DMS53 treated with DMSO at 0.1 percent for 48 hours (cell line): ENCODE data around the gene PLK3.
A peak's percentile ranks its signal among the peaks of the same experiment; 100 is the strongest.
"Not testable (repeated sequence)": the region's sequence is repeated elsewhere in the genome, so short reads cannot be mapped to it uniquely, and the experiment has no call there.

ENCODE experiments used
- DNase-seq: peaks from one replicate; lab custom pipeline; 2025; ENCODE audit not compliant: unreplicated experiment; lab: John Stamatoyannopoulos, UW

The PLK3 gene

DNA sequence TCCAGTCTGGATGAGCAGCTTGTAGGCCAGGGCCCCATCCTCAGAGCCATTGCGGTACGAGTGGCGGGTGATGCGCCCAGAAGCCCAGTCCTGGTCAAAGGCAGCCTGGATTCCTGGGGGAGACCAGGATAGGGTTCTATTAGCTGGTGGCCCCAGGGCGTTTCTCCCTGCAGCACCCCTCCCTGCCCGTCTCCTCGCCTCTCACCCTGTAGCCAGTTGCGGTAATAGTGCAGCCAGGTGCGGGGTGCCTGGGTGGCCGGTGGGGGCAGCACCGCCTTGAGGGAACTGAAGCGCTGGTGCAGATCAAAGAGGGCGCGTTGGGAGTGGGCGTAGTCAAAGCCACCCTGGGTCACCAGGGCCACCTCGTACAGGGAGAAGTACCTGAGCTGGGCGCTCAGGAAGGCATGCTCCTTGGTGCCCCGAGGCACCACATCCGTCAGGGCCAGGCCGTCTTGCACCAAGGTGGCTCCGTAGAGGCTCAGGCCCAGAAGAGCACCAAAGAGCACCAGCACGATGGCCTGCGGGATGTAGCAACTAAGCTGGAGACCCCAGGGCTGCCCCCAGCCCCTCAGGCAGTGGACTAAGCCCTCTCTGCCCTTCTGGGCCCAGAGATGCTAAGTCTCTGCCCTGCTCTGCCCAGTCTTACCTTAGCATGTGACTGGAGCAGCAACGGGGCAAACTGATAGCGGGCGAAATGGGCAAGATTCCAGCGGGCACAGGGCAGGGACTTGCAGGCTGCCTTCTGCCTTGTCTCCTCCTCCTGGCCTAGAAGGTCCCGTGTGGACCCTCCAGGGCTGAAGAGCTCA, 27.2 kb downstream of the PLK3 start:
- DNase-seq: no peak

DNA sequence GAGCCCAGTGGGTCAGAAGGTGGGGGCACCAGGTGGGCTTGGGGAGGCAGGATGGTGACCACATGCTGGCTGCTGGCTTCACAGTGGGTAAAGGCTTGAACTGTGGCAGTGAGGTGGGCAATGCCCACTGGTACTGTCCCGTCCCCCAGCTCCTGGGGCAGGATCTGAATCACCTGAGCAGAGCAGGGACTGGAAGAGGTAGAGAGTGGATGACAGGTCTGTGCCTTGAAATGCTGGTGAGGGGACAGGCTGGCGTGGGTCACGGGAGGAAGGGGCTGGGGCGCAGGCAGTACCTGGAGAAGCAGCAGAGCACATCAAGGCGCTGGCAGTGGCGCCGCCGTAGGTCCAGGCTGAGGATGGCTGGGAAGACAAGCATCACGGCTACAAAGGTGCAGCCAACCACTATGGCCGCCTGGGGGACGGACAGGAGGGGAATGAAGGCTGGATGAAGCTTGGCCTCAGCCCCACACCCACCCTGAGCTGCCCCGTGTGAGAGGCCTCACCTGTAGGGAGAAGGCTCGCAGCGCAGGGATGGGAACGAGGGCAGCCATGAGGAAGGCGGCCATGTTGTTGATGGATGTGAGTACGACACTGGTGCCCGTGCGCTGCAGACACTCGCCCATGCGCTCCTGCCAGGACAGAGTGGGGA, 27.9 kb downstream of the PLK3 start:
- no peak for DNase-seq

DNA sequence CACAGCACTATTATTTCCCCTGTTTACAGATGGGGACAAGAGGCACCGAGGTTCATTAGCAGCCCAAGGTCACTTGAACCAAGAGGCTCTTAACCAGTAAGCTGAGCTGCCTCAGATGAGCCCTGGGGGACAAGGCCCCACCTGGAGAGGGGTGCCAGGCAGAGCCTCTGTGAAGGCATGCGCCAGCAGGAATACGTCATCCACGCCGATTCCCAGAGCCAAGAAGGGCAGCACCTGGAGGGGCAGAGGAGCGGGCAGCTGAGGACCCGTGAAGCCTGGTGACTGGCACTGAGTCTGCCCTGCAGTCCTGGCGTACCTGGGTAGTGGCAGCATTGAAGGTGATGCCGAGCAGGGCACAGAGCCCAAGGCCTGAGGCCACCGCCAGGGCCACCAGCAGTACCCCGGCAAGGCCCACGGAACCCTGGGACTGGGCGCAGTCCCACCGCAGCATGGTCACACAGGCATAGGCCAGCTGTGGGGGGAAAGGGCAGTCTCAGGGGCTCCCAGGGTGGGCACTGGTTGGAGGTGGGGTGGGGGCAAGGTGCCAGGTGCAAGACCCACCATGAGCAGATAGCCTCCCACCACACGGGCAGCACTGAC, 28.8 kb downstream of the PLK3 start:
- no peak for DNase-seq

DNA sequence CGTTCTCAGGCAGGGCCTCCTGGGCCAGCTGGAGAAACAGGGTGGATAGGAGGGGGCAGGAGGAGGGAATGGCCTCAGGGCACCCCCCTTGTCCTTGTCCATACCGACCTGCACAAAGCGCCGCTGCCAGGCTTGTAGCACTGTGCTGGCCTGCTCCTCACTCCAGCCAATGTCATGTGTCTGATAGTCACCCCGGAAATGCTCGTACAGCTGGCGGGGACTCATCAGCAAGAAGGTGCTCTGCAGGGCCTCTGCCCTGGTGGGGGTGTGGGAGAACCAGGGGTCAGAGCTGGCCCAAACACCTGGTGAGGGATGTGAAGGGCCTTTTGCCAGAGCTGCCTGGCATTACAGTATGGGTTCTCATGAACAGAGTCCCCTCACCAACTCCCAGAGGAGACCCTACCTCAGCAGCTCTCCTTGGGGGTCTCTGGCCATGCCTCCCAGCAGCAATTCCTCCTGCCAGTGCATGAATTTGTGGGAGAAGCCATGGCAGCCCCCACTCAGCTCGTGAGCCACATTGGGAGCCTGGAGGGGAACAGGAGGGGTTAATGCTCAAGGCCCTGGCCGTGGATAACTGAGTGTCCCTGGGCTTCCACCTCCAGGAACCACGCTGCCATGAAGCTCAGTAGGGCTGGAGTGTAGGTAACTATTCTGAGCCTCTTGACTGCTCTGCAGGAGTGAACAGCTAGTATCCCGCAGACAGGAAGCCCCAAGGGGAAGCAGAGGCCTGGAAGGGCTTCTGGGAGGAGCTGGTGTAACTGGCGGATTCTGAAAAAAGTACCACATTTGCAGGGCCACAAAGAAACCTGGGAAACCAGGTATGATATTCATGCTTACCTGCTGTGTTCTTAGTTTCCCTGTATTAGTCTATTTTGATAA, 29.6 kb downstream of the PLK3 start:
- DNase-seq: no peak

DNA sequence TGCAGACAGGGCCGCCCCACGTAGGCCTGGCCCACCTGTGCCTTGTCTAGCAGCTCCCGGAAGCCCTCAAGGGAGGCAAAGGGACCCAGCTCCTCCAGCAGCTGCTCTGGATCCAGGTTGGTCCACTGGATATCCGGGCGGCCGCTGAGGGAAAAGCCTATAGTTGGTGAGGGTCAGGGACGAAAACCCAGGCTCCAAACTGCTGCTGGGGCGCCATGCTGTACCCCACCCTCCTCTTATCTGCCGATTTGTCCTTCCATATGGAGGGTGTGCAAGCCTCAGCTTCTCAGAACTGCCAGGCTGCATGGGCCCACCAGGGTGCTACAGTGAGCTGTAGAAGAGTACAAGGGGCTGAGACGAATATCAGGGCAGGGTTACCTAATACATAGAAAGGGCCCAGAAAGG, 30.7 kb downstream of the PLK3 start:
- DNase-seq: no peak

DNA sequence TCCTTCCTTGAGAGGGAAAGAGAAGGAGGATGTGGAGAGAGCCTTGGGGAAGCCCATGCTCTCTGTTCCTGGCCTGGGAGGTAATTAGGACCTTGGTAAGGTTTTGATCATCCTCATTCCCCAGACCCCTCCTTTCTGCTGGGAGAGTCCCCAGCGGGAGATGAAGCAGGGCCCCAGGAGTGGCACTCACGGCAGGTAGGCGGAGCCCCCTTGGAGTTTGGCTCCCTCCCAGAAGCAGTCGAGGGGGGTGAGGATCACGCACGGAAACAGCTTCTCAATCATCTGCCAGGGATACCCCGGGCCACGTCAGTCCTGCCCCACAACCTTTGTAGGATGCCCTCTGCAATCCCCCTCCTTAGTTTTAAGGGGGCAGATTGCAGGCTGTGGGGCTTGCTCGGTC, 31.3 kb downstream of the PLK3 start:
- DNase-seq: no peak

DNA sequence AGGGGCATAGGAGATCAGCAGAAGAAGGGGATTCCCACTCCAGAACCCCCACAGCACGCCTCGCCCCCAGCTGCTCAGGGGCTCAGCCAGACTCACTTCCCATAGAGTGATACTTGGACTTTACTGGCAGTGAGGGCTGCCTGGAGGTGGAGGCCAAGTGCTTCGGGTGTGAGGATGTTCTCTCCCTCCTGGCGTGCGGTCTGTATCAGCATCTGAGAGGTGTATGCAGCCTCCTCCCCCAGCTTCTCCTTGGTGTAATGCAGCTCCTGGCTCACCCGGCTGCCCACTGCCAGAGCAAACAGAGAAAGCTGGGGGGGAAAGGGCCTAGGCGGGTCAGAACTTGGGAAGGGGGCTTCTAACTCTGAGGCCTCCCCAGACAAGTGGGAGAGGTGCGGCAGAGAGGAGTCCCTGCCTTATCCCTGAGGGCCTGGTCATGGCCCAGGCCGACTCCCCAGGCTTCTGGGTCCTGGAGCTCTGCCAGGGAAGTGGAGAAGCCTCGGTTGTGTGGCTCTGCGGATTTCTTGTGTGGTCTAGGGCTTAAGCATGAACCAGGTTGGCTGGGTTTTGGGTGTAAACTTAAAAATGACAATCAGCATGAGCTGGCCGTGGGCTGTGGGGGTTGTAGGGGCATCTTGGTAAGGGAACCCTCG, 32.0 kb downstream of the PLK3 start:
- no peak for DNase-seq

DNA sequence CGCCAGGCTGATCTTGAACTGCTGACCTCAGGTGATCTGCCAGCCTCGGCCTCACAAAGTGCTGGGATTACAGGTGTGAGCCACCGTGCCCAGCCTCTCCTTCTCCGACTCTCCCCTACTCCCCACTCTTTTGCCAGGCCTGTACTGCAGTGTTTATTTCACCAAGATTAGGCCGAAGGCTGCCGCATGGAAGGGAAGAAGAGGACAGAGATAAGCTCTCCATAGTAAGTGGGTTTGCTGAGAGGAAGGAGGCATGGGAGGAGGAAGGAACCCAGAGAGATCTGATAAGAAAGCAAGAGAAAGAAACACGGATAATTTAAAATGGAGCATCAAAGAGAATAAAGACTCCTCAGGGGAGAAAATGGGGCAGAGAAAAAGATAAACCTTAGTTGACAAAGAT, 34.2 kb downstream of the PLK3 start:
- DNase-seq: no peak

DNA sequence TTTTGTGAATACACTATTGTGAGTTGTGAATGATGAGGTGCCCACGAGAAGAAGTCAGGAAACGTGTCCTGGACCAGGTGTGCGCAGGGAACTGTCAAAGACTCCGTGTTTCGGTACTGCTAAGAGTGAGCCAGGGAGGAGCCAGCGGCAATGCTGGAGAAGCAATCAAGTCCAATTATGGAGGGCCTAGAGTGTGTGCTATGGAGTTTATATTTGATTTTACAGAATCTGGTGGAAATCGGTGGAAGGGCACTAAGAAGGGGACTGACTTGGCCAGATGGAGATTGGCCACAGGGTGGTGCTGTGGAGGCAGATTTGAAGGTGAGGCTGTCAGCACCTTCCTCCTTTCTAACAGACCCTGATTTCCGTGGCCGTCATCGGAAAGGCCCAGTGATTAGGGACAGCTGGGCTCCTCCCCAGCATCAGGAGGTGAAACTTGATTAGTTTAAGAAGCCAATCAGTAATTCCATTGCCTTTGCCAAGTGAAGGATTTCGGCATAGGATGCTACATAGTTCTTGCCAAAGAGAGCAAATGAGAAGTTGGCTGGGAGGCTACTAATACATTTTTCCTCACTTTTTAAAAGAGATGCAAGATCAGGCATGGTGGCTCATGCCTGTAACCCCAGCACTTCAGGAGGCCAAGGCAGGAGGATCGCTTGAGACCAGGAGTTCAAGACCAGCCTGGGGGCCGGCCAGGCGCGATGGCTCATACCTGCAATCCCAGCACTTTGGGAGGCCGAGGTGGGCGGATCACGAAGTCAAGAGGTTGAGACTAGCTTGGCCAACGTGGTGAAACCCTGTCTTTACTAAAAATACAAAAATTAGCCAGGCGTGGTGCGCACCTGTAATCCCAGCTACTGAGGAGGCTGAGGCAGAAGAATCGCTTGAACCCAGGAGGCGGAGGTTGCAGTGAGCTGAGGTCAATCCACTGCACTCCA, 35.8 kb downstream of the PLK3 start:
- peak; percentile 74 for DNase-seq

DNA sequence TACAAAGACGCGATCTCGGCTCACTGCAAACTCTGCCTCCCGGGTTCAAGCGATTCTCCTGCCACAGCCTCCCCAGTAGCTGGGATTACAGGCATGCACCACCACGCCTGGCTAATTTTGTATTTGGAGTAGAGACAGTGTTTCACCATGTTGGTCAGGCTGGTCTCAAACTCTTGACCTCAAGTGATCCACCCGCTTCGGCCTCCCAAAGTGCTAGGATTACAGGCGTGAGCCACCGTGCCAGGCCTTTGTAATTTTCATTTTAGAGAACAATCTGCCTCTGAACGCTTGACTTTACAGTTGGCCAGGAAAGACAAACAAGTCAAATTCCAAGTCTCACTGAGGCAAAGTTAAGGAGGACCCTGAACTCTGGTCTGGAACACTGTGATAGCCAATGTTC, 38.1 kb downstream of the PLK3 start:
- not testable (repeated sequence) for DNase-seq

DNA sequence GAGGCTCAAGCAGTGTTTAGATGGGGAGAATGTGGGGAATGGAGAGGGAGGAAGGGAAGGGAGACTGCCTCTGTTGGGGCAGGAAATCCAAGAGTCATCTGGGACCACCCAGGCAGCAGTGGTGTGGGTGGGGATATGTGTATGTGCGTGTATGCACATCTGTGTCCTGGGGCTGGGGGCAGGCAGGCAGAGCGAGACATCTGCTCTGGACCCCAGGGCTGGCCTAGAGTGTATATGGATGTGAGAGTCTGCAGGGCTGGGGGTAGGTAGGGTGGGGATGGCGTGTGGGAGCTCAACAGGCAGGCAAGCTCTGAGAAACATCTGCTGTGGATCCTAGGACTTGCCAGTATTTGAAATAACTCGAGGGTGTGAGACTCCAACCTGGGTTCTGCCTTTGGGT, 39.4 kb downstream of the PLK3 start:
- DNase-seq: no peak

DNA sequence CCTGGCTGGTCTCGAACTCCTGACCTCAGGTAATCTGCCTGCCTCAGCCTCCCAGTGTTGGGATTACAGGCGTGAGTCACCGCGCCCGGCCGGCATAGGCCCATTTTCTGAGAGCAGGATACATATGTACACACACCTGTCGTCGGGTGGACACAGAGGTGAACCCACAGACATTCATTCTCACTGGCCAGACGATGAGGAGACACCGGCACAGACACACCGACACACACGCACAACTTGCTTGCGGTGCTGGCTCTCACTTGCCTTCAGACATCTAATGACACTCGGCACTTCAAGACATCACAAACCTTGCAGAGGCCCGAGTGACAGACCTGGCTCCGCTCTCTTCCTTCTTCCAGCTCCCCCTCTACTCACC, 42.3 kb downstream of the PLK3 start:
- DNase-seq: peak; percentile 47

DNA sequence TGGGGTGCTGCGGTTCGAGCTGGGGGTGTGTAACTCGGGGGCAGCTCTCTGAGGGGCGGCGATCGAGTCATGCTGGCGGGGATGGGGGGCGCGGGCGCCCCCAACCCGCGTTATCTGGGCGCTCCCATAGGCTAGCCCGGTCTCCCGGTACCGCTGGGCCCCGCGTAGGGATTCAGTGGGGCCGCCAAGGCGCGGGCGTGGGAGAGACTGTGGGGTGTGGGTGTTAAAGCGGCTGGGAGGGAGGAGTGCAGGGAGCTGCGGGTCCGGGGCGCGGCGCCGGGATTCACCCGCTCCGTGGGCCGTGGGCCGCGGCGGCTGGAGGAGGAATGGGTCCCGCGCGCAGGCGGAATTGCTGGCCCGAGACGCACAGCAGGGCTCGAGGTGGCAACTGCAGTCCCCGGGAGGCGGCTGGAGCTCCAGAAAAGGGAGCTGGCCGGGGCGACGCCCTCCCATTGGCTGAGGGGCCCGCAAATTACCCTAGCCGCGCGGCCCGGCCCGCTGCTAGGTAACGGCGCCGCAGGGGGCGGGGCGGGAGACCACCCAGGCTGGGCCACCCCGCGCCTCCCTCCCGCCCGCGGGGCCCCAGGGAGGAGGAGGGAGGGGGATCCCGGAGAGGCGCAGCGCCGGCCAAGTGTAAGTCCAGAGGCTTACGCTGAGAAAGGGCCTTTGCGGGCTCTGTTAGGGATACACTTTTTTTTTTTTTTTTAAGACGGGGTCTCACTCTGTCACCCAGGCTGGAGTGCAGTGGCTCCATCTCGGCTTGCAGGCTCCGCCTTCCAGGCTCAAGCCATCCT, 42.9 kb downstream of the PLK3 start, which contains the start of gene PTCH2:
Gene PTCH2, minus strand, starts transcription at position 392 of the 794 bp plus-strand sequence. Its CDS starts 321 bp downstream, at position 71.
- DNase-seq: no peak

DNA sequence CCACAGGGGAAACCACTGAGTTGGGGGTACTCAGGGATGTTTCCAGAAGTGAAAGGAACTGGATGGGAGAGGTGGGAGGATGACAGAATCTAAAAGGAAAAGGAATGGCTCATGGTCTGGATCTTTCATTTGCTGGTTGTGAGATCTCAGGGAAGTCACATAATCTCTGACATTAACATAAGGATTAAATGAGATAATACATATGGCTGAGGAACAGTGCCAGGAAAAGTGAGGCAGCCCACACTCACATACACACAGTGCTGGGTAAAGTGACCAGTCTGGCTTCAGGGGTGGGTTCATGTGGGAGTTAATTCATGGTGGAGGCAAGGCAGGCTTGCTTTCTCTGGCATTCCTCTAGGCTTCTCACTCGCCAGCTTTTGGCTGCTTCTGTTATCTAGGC, 46.8 kb downstream of the PLK3 start:
- no peak for DNase-seq

DNA sequence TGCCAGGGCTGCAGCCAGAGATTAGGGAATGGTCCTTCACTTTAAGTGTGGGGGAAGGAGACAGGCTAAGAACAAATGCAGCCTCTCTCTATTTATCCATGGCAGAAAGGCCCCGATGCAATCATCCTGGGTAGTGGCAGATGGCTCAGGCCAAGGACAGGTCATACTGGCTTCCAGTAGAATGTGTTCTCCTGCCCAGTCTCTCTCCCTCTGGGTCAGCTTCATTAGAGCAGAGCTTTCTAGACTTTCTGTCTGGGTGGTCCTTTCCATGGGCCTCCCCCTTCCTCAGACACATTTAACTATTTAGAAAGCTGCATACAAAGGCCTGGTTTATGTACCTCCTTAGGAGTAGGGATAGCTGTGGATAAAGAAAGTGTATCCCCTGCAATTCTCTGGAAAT, 47.7 kb downstream of the PLK3 start:
- DNase-seq: no peak

DNA sequence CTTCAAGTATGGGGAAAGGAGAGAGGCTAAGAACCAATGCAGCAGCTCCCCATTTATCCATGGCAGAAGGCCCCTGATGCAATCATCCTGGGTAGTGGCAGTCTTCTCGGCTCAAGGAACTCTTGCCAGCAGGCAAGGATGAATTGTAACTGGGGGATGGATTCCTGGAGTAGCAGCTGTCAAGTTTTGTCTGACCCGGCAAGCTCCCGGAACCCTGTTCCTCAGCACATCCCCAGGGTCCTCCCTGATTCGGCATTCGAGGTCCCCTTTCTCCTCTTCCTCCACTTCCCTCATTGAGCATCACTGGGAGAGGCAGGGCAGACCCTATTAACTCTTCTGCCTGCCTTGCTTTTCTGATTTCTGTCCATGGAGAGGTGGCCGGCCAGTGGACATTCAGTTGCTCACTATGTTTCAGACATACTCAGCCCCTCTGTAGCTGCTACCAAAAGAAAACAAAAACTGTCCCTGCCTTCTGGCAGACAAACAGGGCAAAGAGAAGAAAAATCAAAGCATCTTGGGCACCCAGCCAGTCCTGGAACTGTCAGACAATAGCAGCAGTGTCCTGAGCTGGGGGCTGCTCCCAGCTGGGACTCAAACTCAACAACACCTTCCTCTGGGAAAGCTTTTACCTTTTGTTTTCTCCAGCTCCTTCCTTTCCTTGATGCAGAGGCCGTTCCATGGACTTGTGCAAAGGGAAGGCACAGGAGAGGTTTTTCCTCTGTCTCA, 48.4 kb downstream of the PLK3 start:
- no peak for DNase-seq

DNA sequence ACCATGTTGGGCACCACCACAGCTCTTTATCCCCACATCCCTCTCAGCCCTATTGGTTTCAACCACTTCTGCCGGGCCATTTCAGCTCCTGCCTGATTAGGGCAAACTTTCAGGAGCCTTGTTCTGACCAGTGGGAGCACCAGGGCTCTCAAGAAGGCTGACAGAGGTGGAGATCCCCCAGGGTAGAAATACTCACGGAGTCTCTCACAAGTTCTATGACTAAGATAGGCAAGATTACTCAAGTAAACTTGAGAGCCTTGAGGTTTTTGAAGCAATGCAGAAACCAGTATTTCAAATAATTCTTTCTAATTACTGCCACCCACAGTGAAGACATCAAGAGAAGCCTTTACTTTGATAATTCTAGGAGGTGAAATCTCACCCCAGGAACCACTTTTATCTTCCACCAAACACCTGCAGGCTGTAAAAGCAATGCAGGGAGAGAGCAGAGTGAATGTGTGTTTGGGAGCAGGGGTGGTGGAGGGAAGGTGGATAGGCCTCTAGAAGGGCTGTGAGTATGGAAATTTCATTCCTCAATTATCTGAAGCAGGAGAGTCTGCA, 49.5 kb downstream of the PLK3 start:
- DNase-seq: no peak

DNA sequence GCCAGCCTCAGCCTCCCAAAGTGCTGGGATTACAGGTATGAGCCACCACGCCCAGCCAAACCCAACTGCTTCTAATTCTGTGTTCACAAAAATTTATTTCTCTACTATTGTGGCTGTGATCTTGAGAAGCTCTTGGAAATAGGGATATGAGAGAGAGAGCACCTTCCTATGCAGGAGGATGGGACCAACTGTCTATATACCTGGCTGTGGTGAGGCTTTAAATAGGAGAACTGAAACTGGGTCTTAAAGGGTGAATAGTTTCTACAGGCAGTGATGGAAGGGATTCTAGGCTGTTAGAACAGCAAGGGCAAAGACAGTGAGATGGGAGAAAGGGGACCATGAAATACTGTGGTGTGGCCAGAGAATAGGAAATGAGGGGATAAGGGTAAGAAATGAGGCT, 51.1 kb downstream of the PLK3 start:
- DNase-seq: no peak
